ENCODE measurements around the gene SRPK2.

SRPK2 gene

GRCh38 chr7:105068886-105069285 is 319.8 kb downstream of the SRPK2 start:
- DNase-seq: no peak

GRCh38 chr7:105067691-105068090 is 321.0 kb downstream of the SRPK2 start:
- DNase-seq: no peak
